HCT116 (cell line): ENCODE data around the gene CROT. TPM values are rescaled to one million over a fixed set of nuclear protein-coding genes. Genes with fewer than 3 reads are reported as not detected.

Source experiments
- ATAC-seq: fragments of 200-7000 bp; cut with Tn5 transposase; 2 replicates; pipeline ENCODE4 v1.9.1; 2020; ENCODE audit warnings: mild to moderate bottlenecking, moderate library complexity
- BruUV-seq: library from RNA; stranded (reverse); fragments of 400-500 nt; replicated peaks from 2 replicates; lab custom pipeline; 2021; lab: Mats Ljungman, UMichigan
- CTCF ChIA-PET: fragments of 300-600 bp; sonication (Branson Sonifier 250); formaldehyde crosslinking; loops from one replicate; lab custom pipeline; 2021; ENCODE audit warnings: antibody characterized with exemption; lab: Charles Lee
- POLR2A ChIA-PET: fragments of 300-600, 350-600 bp; sonication (Branson Sonifier 250); formaldehyde crosslinking; loops from one replicate; lab custom pipeline; 2021; ENCODE audit warnings: antibody characterized with exemption; lab: Charles Lee
- RAD21 ChIA-PET, 2 experiments: fragments of 300-600 bp; sonication (Branson Sonifier 250); formaldehyde crosslinking; loops; one replicate each; lab custom pipeline; 2023; ENCODE audit warnings: low total read pairs in 2 of 2; ENCODE audit not compliant: uncharacterized antibody in 2 of 2, unreplicated experiment in 2 of 2, low non-redundant PET in 1 of 2; lab: Charles Lee
- DNase-seq: peaks from one replicate; pipeline ENCODE4 v3.0.0-alpha.2; 2010; ENCODE audit warnings: low read depth, low spot score
- H2AFZ ChIP-seq: fragments of 200-600 bp; shearing (Covaris generic), sonication (generic); 2 replicates; pipeline ENCODE4 v1.6.1; 2017; ENCODE audit warnings: low read depth, mixed run types, mixed read lengths, antibody characterized with exemption, low read length; ENCODE audit not compliant: poor library complexity, severe bottlenecking
- H3K27ac ChIP-seq: 2 replicates; pipeline ENCODE4 v1.5.1; 2012; ENCODE audit warnings: low read depth, low read length
- H3K27me3 ChIP-seq: fragments of 200-600 bp; sonication (generic); 2 replicates; pipeline ENCODE4 v1.6.1; 2016; ENCODE audit warnings: mixed run types, low read length, mixed read lengths; ENCODE audit not compliant: insufficient read depth
- H3K36me3 ChIP-seq, 2 experiments: fragments of 200-500 bp in 1 of 2; fragments of 200-600 bp in 1 of 2; sonication (Bioruptor generic) in 1 of 2; sonication (generic) in 1 of 2; 2 replicates each; pipeline versions ENCODE4 v1.5.1 to v1.6.1; 2014 to 2016; ENCODE audit warnings: low read length in 2 of 2, inconsistent platforms in 1 of 2, mixed read lengths in 1 of 2, mixed run types in 1 of 2; ENCODE audit not compliant: insufficient read depth in 2 of 2, control insufficient read depth in 1 of 2
- H3K4me1 ChIP-seq, 2 experiments: fragments of 200-600 bp in 1 of 2; sonication (generic) in 1 of 2; 2 replicates each; pipeline versions ENCODE4 v1.5.1 to v1.6.1; 2012 to 2017; ENCODE audit warnings: low read length in 2 of 2, inconsistent platforms in 1 of 2, mild to moderate bottlenecking in 1 of 2, mixed read lengths in 1 of 2, mixed run types in 1 of 2, moderate library complexity in 1 of 2; ENCODE audit not compliant: insufficient read depth in 2 of 2, control insufficient read depth in 1 of 2
- H3K4me2 ChIP-seq: fragments of 200-600 bp; sonication (generic); 2 replicates; pipeline ENCODE4 v1.6.1; 2017; ENCODE audit warnings: mixed run types, low read length, mixed read lengths
- H3K4me3 ChIP-seq, 2 experiments: fragments of 200-600 bp in 1 of 2; sonication (generic) in 1 of 2; replicated peaks in 1 of 2; 2 replicates each; pipeline ENCODE4 v1.5.1; 2011 to 2016; ENCODE audit warnings: low read length in 2 of 2, control low read depth in 1 of 2, low read depth in 1 of 2, mild to moderate bottlenecking in 1 of 2, mixed read lengths in 1 of 2, mixed run types in 1 of 2
- H3K79me2 ChIP-seq: fragments of 200-600 bp; sonication (generic); 2 replicates; pipeline ENCODE4 v1.6.1; 2017; ENCODE audit warnings: mild to moderate bottlenecking, mixed run types, low read length, moderate library complexity, mixed read lengths; ENCODE audit not compliant: insufficient read depth
- H3K9ac ChIP-seq: fragments of 200-600 bp; sonication (generic); 2 replicates; pipeline ENCODE4 v1.6.1; 2016; ENCODE audit warnings: low read length, mixed read lengths
- H3K9me2 ChIP-seq: fragments of 200-600 bp; sonication (generic), shearing (Covaris generic); 2 replicates; pipeline ENCODE4 v1.6.1; 2017; ENCODE audit warnings: mixed run types, mild to moderate bottlenecking, moderate library complexity; ENCODE audit not compliant: insufficient read depth
- H3K9me3 ChIP-seq, 2 experiments: fragments of 200-500 bp in 1 of 2; fragments of 200-600 bp in 1 of 2; sonication (Bioruptor generic) in 1 of 2; sonication (generic) in 1 of 2; 2 replicates each; pipeline ENCODE4 v1.6.1; 2014 to 2017; ENCODE audit warnings: low read length in 2 of 2, mixed read lengths in 2 of 2, inconsistent platforms in 1 of 2, low read depth in 1 of 2, mild to moderate bottlenecking in 1 of 2, mixed run types in 1 of 2, moderate library complexity in 1 of 2; ENCODE audit not compliant: control insufficient read depth in 1 of 2, insufficient read depth in 1 of 2
- H4K20me1 ChIP-seq: fragments of 200-600 bp; sonication (generic), shearing (Covaris generic); 2 replicates; pipeline ENCODE4 v1.6.1; 2017; ENCODE audit warnings: mixed run types, mild to moderate bottlenecking, moderate library complexity; ENCODE audit not compliant: insufficient read depth
- ATF3 ChIP-seq: IDR thresholded peaks from 2 replicates; pipeline ENCODE4 v1.6.1; 2012
- CBX3 ChIP-seq: IDR thresholded peaks from 2 replicates; pipeline ENCODE4 v1.6.1; 2012; ENCODE audit warnings: low read depth
- CEBPB ChIP-seq: IDR thresholded peaks from 2 replicates; pipeline ENCODE4 v1.6.1; 2012; ENCODE audit warnings: low read depth
- CTCF ChIP-seq, 3 experiments: fragments of 200-600 bp in 1 of 3; sonication (generic) in 1 of 3; IDR thresholded peaks in 2 of 3; conservative IDR thresholded peaks in 1 of 3; 2 replicates each; pipeline ENCODE4 v1.5.1; 2012 to 2017; ENCODE audit warnings: low read depth in 2 of 3, low read length in 2 of 3, antibody characterized with exemption in 1 of 3, borderline replicate concordance in 1 of 3, control low read depth in 1 of 3, mild to moderate bottlenecking in 1 of 3, mixed read lengths in 1 of 3, mixed run types in 1 of 3, moderate library complexity in 1 of 3; ENCODE audit not compliant: insufficient read depth in 1 of 3
- EGR1 ChIP-seq: IDR thresholded peaks from 2 replicates; pipeline ENCODE4 v1.6.1; 2012; ENCODE audit warnings: low read depth
- ELF1 ChIP-seq: IDR thresholded peaks from 2 replicates; pipeline ENCODE4 v1.6.1; 2012; ENCODE audit warnings: low read depth, borderline replicate concordance
- EZH2phosphoT487 ChIP-seq: fragments of 200-600 bp; IDR thresholded peaks from 2 replicates; pipeline ENCODE4 v1.6.1; 2018; ENCODE audit warnings: antibody characterized with exemption, borderline replicate concordance
- FOSL1 ChIP-seq: IDR thresholded peaks from 2 replicates; pipeline ENCODE4 v1.6.1; 2012; ENCODE audit warnings: low read depth
- MAX ChIP-seq: IDR thresholded peaks from 2 replicates; pipeline ENCODE4 v1.6.1; 2012
- POLR2A ChIP-seq: IDR thresholded peaks from 2 replicates; pipeline ENCODE4 v1.7.0; 2011; ENCODE audit warnings: borderline replicate concordance; ENCODE audit not compliant: insufficient read depth, insufficient read length; ENCODE audit errors: extremely low read depth
- POLR2AphosphoS5 ChIP-seq: IDR thresholded peaks from 2 replicates; pipeline ENCODE4 v1.6.1; 2011; ENCODE audit warnings: mild to moderate bottlenecking, low read depth, low read length, moderate library complexity
- REST ChIP-seq: IDR thresholded peaks from 2 replicates; pipeline ENCODE4 v1.6.1; 2012; ENCODE audit warnings: low read depth
- SIN3A ChIP-seq: IDR thresholded peaks from 2 replicates; pipeline ENCODE4 v1.6.1; 2012; ENCODE audit warnings: low read depth
- SP1 ChIP-seq: IDR thresholded peaks from 2 replicates; pipeline ENCODE4 v1.6.1; 2012; ENCODE audit warnings: low read depth
- YY1 ChIP-seq: IDR thresholded peaks from 2 replicates; pipeline ENCODE4 v1.6.1; 2011; ENCODE audit warnings: low read length, low read depth, moderate library complexity, mild to moderate bottlenecking; ENCODE audit not compliant: insufficient replicate concordance; ENCODE audit errors: extremely low read depth
- ZBTB33 ChIP-seq: IDR thresholded peaks from 2 replicates; pipeline ENCODE4 v1.6.1; 2011; ENCODE audit warnings: mild to moderate bottlenecking, low read length, moderate library complexity; ENCODE audit not compliant: insufficient replicate concordance; ENCODE audit errors: extremely low read depth
- ZFX ChIP-seq: fragments of 450-650 bp; IDR thresholded peaks from 2 replicates; pipeline ENCODE4 v1.6.1; 2017
- ZNF274 ChIP-seq: fragments of 200-500 bp; sonication (Bioruptor generic); IDR thresholded peaks from 2 replicates; pipeline ENCODE4 v1.6.1; 2014; ENCODE audit warnings: mild to moderate bottlenecking, low read depth, low read length, inconsistent platforms
- intact Hi-C: fragments of 100-400 bp; cut with micrococcal nuclease; formaldehyde crosslinking; loops from 2 replicates; pipeline ENCODE4 v1.10.0; 2022
- total RNA-seq: library from RNA; stranded (reverse); gene quantifications from one replicate; pipeline ENCODE4 v1.2.1, GENCODE V29; 2021; ENCODE audit not compliant: unreplicated experiment

The CROT gene
- total RNA-seq, 1 experiment from 2014 or later: 0.07 TPM

GRCh38 chr7:87342231-87342630 lies 3.2 kb upstream of the CROT start:
- RAD21 ChIA-PET: no interaction called here
- Histone ChIP-seq H3K4me3 (no peak overlapping the region), H3K4me2 (no peak overlapping the region), H3K36me3 (no peaks in the 10 kb centered on the region), H3K9me3 (no peaks in the 10 kb centered on the region), H3K9ac (no peak overlapping the region), H3K79me2 (no peaks in the 10 kb centered on the region), H3K27ac (no peak overlapping the region), H3K4me1 (no peaks in the 10 kb centered on the region), H2AFZ (no peak overlapping the region), H3K9me2 (no peaks in the 10 kb centered on the region), H4K20me1 (no peaks in the 10 kb centered on the region), H3K27me3 (no peaks in the 10 kb centered on the region)
- TF ChIP-seq SIN3A: no peak
- TF ChIP-seq CTCF (IDR thresholded peaks at IDR 0.05 in 2 of 3, conservative IDR thresholded peaks at IDR 0.05 in 1 of 3; ENCODE audit: borderline replicate concordance in 1 of 3, insufficient read depth in 1 of 3, low read depth in 2 of 3, low read length in 2 of 3): no peak
- TF ChIP-seq EGR1: no peak
- TF ChIP-seq ATF3: no peak
- no peak for TF ChIP-seq CBX3
- no peak for TF ChIP-seq MAX
- no peak for TF ChIP-seq ELF1
- TF ChIP-seq REST: no peak
- no peak for TF ChIP-seq FOSL1
- TF ChIP-seq SP1: no peak
- no peak for TF ChIP-seq ZFX
- no peak for TF ChIP-seq YY1
- no peak for TF ChIP-seq CEBPB
- no peak for TF ChIP-seq ZBTB33
- TF ChIP-seq POLR2A: no peak
- no peak for TF ChIP-seq EZH2phosphoT487
- no peak for TF ChIP-seq POLR2AphosphoS5
- no peak for TF ChIP-seq ZNF274
- CTCF ChIA-PET: no interaction called here
- BruUV-seq: no TSS peak
- DNase-seq (no peak), ATAC-seq (no peak)
- intact Hi-C loops: no loop called here
- POLR2A ChIA-PET: no interaction called here
